Pancreas (tissue), 10 donors: ENCODE measurements around the gene SCRT2. TPM values are rescaled to one million over a fixed set of nuclear protein-coding genes. Genes with fewer than 3 reads are reported as not detected.
A peak's percentile ranks its signal among the peaks of the same experiment; 100 is the strongest.

ENCODE experiments used
- ATAC-seq, 4 donors: fragments of 200-7000 bp; cut with Tn5 transposase; one replicate each; pipeline versions ENCODE4 v1.8.0 to v1.9.1; 2020; ENCODE audit warnings: mild to moderate bottlenecking in 4 of 4, moderate library complexity in 4 of 4
- DNase-seq, 6 donors: peaks; one replicate each; pipeline ENCODE4 v3.0.0-alpha.2; 2020
- FAIRE-seq: peaks from 2 replicates; lab custom pipeline; 2012; peaks lifted over from hg19 to GRCh38; lab: Jason Lieb, UNC
- H3K27ac ChIP-seq, 4 donors: fragments of 200-600 bp; sonication (generic); 1 replicate in 3 of 4; 2 replicates in 1 of 4; pipeline versions ENCODE4 v1.5.0 to v1.8.0; 2020
- H3K27me3 ChIP-seq, 4 donors: fragments of 200-600 bp; one replicate each; pipeline ENCODE4 v1.8.0; 2021
- H3K36me3 ChIP-seq, 3 donors: fragments of 200-600 bp; sonication (generic) in 1 of 3; one replicate each; pipeline versions ENCODE4 v1.5.0 to v1.8.0; 2020 to 2021
- H3K4me1 ChIP-seq, 3 donors: fragments of 200-600 bp; one replicate each; pipeline ENCODE4 v1.8.0; 2021
- H3K4me3 ChIP-seq, 4 donors: fragments of 200-600 bp; sonication (generic) in 2 of 4; one replicate each; pipeline versions ENCODE4 v1.5.0 to v1.8.0; 2020 to 2021
- H3K9me3 ChIP-seq, 4 donors: fragments of 200-600 bp; one replicate each; pipeline ENCODE4 v1.8.0; 2021
- WGBS, 2 donors: extraction: QIAGEN DNeasy Blood & Tissue Kit; methylation state at CpG; one replicate each; pipeline ENCODE4 v1.1.7; 2013; 5-methylcytosine and 5-hydroxymethylcytosine counted together
- intact Hi-C, 3 donors: fragments of 100-400 bp; cut with DNase I; formaldehyde crosslinking; loops; one replicate each; pipeline versions ENCODE4 v1.11.1 to v1.14.2; 2022
- polyA plus RNA-seq, 2 donors: library from polyadenylated mRNA; stranded (reverse); fragments of 200-250 nt; gene quantifications; one replicate each; pipeline ENCODE4 v1.2.3, GENCODE V29; 2013
- total RNA-seq, 6 donors: library from RNA; stranded (reverse); fragmentation: NEBNext Ultra II Directional in 4 of 6; extraction: Animal tissue kit (Norgen Biotek cat#: 25700) in 4 of 6; gene quantifications; one replicate each; pipeline versions ENCODE4 v1.2.1 to v1.2.4, GENCODE V29; 2021 to 2023
- TF ChIP-seq, protein P1 (sequence below), 4 donors: fragments of 200-600 bp; sonication (generic) in 3 of 4; IDR thresholded peaks; one replicate each; pipeline versions ENCODE4 v1.5.0 to v1.8.0; 2021; ENCODE audit warnings: antibody characterized with exemption in 4 of 4
- donor health status: healthy with polysubstance abuse.
- donor health status: DM: no; HTN: no; CAD: no; lungs with moderate emphysema.
- donor health status: DM: no; HTN: no; CAD: no.
- donor health status: control.
- donor health status: control.
- donor health status: Bipolar disorder and iron deficiency.
- donor health status: DM: yes; HTN: yes; CAD: no.
- donor health status: DM: no; HTN: no; CAD: no.
- donor health status: DM: no; HTN: no; CAD: no.
- donor health status: DM: yes; HTN: yes; CAD: no.

The SCRT2 gene
- total and polyA plus RNA-seq, 8 donors: 0.04 to 0.63 (median 0.07) TPM; not detected in 2

- no peaks in the 10 kb centered on the region for H3K4me1 ChIP-seq
- no peak overlapping the region for H3K27ac ChIP-seq
- no peak for ATAC-seq
- no peak overlapping the region for H3K4me3 ChIP-seq
- no peak for DNase-seq
- no peaks in the 10 kb centered on the region for H3K9me3 ChIP-seq
- WGBS, 2 donors: 23 to 31% methylated on average over 1 of the region's 1 CpG
- H3K27me3 ChIP-seq: no peaks in the 10 kb centered on the region
- FAIRE-seq: no peak
- intact Hi-C loops: no loop called here
- no peaks in the 10 kb centered on the region for H3K36me3 ChIP-seq
- TF ChIP-seq, protein P1, sequence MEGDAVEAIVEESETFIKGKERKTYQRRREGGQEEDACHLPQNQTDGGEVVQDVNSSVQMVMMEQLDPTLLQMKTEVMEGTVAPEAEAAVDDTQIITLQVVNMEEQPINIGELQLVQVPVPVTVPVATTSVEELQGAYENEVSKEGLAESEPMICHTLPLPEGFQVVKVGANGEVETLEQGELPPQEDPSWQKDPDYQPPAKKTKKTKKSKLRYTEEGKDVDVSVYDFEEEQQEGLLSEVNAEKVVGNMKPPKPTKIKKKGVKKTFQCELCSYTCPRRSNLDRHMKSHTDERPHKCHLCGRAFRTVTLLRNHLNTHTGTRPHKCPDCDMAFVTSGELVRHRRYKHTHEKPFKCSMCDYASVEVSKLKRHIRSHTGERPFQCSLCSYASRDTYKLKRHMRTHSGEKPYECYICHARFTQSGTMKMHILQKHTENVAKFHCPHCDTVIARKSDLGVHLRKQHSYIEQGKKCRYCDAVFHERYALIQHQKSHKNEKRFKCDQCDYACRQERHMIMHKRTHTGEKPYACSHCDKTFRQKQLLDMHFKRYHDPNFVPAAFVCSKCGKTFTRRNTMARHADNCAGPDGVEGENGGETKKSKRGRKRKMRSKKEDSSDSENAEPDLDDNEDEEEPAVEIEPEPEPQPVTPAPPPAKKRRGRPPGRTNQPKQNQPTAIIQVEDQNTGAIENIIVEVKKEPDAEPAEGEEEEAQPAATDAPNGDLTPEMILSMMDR (IDR thresholded peaks at IDR 0.05): no peak
Measured at GRCh38 chr20:689947-690346, 14.3 kb upstream of the SCRT2 start.

DNA sequence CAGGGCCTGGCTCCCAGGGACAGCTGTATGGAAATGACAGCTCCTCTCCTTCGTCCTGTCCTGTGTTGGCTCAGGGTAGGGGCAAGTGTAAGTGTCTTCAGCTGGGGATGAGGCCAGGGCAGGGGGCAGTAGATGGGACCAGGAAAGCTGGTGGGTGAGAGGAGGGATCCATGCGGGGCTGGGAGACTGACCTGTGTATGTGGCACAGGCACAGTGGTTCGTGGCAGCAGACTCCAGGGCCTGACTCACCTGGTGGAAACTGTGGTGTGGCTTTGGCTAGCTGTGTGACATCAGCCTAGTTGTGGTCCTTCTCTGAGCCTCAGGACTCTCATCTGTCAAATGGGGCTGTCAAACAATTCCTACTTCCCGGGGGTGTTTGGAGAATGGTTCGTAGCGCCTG lies 13.7 kb upstream of the SCRT2 start:
- intact Hi-C loops: no loop called here
- no peak overlapping the region for H3K27ac ChIP-seq
- no peaks in the 10 kb centered on the region for H3K4me1 ChIP-seq
- ATAC-seq: peak in 1 of 4 donors; percentile 15
- H3K9me3 ChIP-seq: no peaks in the 10 kb centered on the region
- no peaks in the 10 kb centered on the region for H3K36me3 ChIP-seq
- no peaks in the 10 kb centered on the region for H3K27me3 ChIP-seq
- WGBS, 2 donors: 65 to 80% methylated on average over 6 of the region's 6 CpGs
- no peak overlapping the region for H3K4me3 ChIP-seq
- DNase-seq: no peak
- TF ChIP-seq, protein P1 (IDR thresholded peaks at IDR 0.05): no peak
- no peak for FAIRE-seq

DNA sequence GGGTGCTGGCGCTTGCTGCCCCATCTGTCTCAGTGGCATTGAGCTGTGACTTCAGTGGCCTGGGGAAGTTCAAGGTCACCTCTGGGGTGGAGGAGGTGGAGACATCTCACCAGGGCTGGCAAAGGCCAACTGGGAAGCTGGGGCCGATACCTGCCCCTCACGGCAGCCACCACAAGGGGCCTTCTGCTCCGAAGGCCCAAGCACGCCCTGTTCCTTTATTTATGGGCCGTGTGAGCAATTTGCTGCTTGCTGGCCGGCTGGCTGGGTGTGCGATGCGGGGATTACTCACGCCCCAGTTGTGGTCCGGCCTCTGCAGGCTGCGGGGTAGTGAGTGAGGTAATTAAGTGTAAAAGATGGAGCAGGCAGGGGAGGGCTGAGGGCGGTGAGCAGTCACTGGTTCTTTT lies 13.2 kb upstream of the SCRT2 start:
- no peak for FAIRE-seq
- H3K27me3 ChIP-seq: no peaks in the 10 kb centered on the region
- TF ChIP-seq, protein P1 (IDR thresholded peaks at IDR 0.05): no peak
- DNase-seq: no peak
- H3K4me1 ChIP-seq: no peaks in the 10 kb centered on the region
- no peaks in the 10 kb centered on the region for H3K9me3 ChIP-seq
- intact Hi-C loops: no loop called here
- WGBS, 2 donors: 16 to 20% methylated on average over 13 of the region's 13 CpGs
- H3K36me3 ChIP-seq: no peaks in the 10 kb centered on the region
- no peak overlapping the region for H3K27ac ChIP-seq
- peak in 2 of 4 donors; percentile 86 to 92 for ATAC-seq
- H3K4me3 ChIP-seq: no peak overlapping the region

GRCh38 chr20:687468-688203 lies 12.0 kb upstream of the SCRT2 start:
- H3K27ac ChIP-seq: no peak overlapping the region
- TF ChIP-seq, protein P1 (IDR thresholded peaks at IDR 0.05): no peak
- intact Hi-C loops: no loop called here
- FAIRE-seq (no peak), DNase-seq (no peak), ATAC-seq (no peak)
- no peaks in the 10 kb centered on the region for H3K36me3 ChIP-seq
- no peaks in the 10 kb centered on the region for H3K4me1 ChIP-seq
- WGBS, 2 donors: 54 to 66% methylated on average over 9 of the region's 9 CpGs
- no peaks in the 10 kb centered on the region for H3K9me3 ChIP-seq
- H3K27me3 ChIP-seq: no peaks in the 10 kb centered on the region
- no peak overlapping the region for H3K4me3 ChIP-seq

GRCh38 chr20:684676-685319 lies 9.2 kb upstream of the SCRT2 start:
- Histone ChIP-seq H3K27me3 (peaks cover 0 to 4% (median 0%) of the 10 kb centered on the region in 4 donors), H3K4me3 (no peak overlapping the region), H3K9me3 (no peaks in the 10 kb centered on the region), H3K27ac (no peak overlapping the region), H3K4me1 (no peaks in the 10 kb centered on the region), H3K36me3 (no peaks in the 10 kb centered on the region)
- 48 to 61% methylated on average over 4 of the region's 4 CpGs for WGBS, 2 donors
- intact Hi-C loops: no loop called here
- FAIRE-seq (no peak), ATAC-seq (no peak), DNase-seq (peak in 1 of 6 donors; percentile 30)
- TF ChIP-seq, protein P1 (IDR thresholded peaks at IDR 0.05): no peak
